IPS-18c (cell line): ENCODE results near the gene SVEP1.
A peak's percentile ranks its signal among the peaks of the same experiment; 100 is the strongest.

ENCODE experiments used
- H3K4me3 ChIP-seq: 2 replicates; pipeline ENCODE4 v1.7.0; 2013; ENCODE audit warnings: low read depth, mild to moderate bottlenecking, low read length, moderate library complexity; ENCODE audit not compliant: insufficient read depth
- H3K9me3 ChIP-seq: one replicate; pipeline ENCODE4 v1.6.1; 2013; ENCODE audit warnings: mild to moderate bottlenecking, low read length, moderate library complexity; ENCODE audit not compliant: control insufficient read depth, insufficient read depth

Gene SVEP1

DNA sequence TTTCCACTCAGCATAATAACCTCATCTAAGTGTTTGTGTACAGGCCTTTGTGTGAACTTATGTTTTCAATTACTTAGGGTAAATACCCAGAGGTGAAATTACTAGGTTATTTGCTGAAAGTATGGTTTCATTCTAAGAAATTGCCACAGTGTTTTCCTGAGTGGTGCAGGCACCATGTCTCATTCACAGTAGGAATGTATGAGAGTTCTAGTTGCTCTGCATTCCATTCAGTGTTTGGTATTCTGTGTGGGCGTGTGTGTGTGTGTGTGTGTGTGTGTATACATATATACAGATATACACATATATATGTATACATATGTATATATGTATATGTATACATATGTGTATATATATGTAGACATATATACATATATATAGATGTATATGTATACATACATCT, 8.8 kb upstream of the SVEP1 start:
- H3K9me3 ChIP-seq: no peaks in the 10 kb centered on the region
- no peak overlapping the region for H3K4me3 ChIP-seq

DNA sequence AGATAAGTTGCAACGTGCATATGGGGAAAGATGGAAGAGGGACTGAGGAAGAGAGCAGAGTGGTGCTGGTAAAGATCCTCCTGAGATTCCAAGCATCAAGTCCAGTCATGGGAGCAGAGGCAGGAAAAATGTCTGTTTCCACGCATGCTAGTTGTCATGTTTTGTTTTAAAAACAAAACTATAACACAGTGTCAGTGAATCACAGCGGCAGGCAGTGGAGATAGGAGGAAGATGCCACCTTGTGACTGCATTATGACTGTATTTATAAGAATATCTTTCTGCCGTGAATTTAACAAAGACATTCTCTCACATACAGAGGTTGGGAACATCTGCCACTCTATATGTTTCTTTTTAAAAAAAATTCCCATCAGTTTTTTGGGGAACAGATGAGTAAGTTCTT, 3.7 kb upstream of the SVEP1 start:
- no peak overlapping the region for H3K4me3 ChIP-seq
- peaks cover 2% of the 10 kb centered on the region for H3K9me3 ChIP-seq

GRCh38 chr9:110582156-110582555, 2.6 kb upstream of the SVEP1 start:
- H3K9me3 ChIP-seq: peaks cover 2% of the 10 kb centered on the region
- no peak overlapping the region for H3K4me3 ChIP-seq

DNA sequence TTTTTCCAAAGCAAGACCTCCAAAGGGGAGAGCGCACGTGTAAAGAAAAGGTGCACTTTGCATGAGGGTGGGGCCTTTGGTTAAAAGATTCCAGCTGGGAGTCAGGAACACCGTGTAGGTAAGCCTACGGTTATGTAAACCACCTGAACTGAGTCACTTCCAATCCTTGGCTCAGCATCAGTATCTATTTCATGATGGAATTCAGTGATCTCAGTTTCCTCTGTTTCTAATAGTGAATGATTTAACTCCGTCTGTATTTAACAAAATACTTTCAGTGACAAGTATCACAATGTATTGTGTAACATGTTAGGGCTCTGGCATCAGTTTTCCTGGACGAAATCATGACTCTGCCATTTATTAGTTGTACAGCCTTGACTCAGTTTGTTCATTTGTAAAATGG, 1.3 kb upstream of the SVEP1 start:
- Histone ChIP-seq H3K4me3 (no peak overlapping the region), H3K9me3 (peaks cover 2% of the 10 kb centered on the region)

GRCh38 chr9:110579862-110580219, 300 bp upstream of the SVEP1 start:
- Histone ChIP-seq H3K9me3 (peaks cover 2% of the 10 kb centered on the region), H3K4me3 (peak overlapping the region; percentile 71)

- Histone ChIP-seq H3K9me3 (peaks cover 2% of the 10 kb centered on the region), H3K4me3 (peak overlapping the region; percentile 71; the same call in 1 of the 2 replicates)
Observed at GRCh38 chr9:110578575-110579033, 937 bp downstream of the SVEP1 start.

DNA sequence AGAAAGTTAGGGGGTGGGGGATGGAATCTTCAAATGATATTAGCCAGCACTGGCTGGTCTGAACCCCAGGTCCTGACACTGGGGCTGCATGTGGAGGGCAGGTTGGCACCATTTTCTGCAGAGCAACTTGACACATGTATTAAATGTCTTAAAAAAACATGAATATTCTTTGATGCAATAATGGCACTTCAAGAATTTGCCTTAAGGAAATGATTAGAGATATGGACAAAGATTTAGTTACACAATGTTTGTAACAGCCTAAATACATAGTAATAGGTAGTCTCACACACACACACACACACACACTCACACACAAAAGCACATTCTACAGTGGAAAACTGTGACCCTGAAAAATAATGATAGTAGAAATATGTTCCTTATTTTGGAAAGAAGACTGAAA, 3.6 kb downstream of the SVEP1 start:
- Histone ChIP-seq H3K9me3 (no peaks in the 10 kb centered on the region), H3K4me3 (no peak overlapping the region)

- Histone ChIP-seq H3K9me3 (no peaks in the 10 kb centered on the region), H3K4me3 (no peak overlapping the region)
Observed at GRCh38 chr9:110575169-110575568, 4.4 kb downstream of the SVEP1 start.

DNA sequence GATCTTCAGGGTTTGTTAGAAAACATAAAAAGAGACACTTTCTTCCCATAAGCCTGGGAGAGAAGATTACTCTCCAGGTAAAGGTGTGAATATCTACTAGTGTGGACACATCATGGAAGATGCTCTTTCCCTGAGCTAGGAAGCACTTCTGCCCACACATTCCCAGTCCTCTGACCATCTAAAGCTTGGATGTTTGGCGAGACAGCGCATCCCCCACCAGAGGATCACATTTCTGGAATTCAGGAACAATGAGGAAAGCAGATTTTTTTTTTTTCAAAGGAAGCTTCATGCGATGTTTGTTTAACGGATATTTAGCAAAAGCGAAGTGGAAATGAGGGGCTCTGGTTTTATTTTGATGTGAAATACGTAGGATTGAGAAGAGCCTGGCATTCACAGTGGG, 6.2 kb downstream of the SVEP1 start:
- H3K9me3 ChIP-seq: no peaks in the 10 kb centered on the region
- no peak overlapping the region for H3K4me3 ChIP-seq

DNA sequence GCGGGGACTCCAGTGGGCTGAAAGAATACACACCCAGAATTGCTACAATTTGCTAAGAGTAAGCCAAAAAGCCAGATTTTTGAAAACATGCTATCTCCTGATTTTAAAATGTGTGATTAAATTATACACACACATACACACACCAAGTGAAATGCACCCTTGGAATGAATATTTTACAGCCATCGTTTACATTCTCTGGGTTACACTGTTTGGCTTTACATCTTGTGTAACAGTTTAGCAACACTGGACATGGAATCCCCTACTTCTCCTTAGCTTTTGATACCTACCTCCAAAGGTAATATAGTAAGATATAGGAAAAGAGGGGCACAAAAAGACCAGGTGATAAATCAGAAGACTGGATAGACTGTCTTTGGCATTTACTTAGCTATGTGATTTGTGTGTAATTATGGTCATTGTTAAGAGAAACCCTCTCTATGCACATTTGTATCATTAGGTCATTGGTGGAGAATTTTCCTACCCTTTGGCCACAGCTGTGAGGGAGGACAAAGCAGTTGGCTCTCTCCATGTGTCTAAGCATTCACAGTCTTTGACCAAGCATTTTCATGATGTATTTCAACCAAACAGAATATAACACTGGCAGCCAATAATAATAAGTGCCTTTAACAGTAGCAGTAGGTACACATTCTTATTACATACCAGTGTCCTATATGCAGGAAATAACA, 7.6 kb downstream of the SVEP1 start:
- no peak overlapping the region for H3K4me3 ChIP-seq
- H3K9me3 ChIP-seq: no peaks in the 10 kb centered on the region

DNA sequence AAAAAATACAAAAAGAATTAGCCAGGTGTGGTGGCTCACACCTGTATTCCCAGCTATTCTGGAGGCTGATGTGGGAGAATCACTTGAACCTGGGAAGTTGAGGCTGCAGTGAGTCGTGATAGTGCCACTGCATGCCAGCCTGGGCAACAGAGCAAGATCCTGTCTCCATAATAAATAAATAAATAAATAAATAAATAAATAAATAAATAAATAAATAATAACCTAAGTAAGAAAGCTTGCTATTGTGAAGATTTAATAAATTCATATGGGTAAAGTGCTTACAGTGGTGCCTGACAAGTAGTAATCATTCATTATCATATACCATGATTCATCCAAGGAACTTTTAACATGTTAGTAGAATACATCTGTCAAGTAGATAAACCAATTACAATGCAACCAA, 13.4 kb downstream of the SVEP1 start:
- Histone ChIP-seq H3K9me3 (no peaks in the 10 kb centered on the region), H3K4me3 (no peak overlapping the region)

DNA sequence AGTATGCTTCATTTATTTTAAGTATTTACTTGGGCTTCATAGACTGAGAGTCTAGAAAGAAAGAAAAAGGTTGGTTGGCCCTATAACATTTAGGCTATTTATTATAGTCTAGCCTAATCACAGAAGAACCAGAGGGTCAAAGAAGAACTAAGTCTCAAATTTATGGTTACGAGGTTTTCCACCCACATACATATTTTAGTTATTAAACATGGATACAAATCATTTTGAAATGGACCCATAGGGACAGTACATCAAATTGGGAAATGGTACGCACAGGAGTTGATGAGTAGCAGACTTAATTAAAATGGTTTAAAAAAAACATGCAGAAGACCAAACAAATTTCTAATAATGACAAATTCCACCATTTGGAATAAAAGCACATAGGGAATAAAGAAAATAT, 17.7 kb downstream of the SVEP1 start:
- H3K4me3 ChIP-seq: no peak overlapping the region

GRCh38 chr9:110559869-110560268, 19.7 kb downstream of the SVEP1 start:
- Histone ChIP-seq H3K9me3 (no peaks in the 10 kb centered on the region), H3K4me3 (no peak overlapping the region)

More for the DNA sequence above, 17.7 kb downstream of the SVEP1 start:
- H3K9me3 ChIP-seq: no peaks in the 10 kb centered on the region

DNA sequence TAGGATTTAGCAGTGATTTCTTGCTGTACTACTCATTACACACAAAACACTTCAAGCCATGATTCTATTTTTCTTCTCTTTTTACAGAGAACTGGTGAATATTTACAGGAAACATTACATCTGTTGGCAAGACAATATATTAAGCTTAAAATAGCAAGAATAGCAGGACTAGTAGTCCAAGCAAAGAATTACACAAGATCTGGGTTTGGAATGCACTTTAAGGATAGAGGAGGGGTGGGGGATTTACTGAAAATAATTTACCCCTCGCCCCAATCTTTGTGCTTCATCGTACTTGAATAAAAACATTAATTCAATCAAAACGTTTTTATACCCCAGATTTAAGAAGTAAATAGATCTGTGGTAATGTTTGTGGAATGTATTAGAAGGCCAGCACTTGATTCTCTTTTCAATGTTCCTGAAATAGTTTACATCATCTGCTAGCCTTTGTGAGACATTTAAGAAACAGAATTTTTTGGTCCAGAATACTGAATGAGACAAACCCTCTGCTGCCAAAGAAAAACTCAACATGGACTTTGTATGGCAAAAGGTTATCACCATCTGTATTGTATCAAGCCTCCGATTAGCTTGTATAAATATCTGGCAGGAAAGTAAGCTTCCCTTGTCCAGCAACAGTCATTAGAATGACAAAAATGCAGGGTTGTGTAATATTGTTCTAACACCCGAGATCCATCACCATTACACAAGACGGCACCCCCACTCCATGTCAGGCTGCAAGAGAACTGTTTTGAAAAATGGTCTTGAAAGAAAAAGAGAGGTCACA, 23.8 kb downstream of the SVEP1 start:
- H3K9me3 ChIP-seq: no peaks in the 10 kb centered on the region
- H3K4me3 ChIP-seq: no peak overlapping the region

- H3K4me3 ChIP-seq: no peak overlapping the region
- no peaks in the 10 kb centered on the region for H3K9me3 ChIP-seq
Observed at GRCh38 chr9:110546411-110546871, 33.1 kb downstream of the SVEP1 start.

GRCh38 chr9:110545705-110546104, 33.8 kb downstream of the SVEP1 start:
- no peak overlapping the region for H3K4me3 ChIP-seq
- H3K9me3 ChIP-seq: no peaks in the 10 kb centered on the region

GRCh38 chr9:110543631-110544051, 35.9 kb downstream of the SVEP1 start:
- Histone ChIP-seq H3K4me3 (no peak overlapping the region), H3K9me3 (no peaks in the 10 kb centered on the region)

GRCh38 chr9:110541950-110542349, 37.6 kb downstream of the SVEP1 start:
- Histone ChIP-seq H3K9me3 (no peaks in the 10 kb centered on the region), H3K4me3 (no peak overlapping the region)
